ENCODE results near the gene TRABD. TPM values are rescaled to one million over a fixed set of nuclear protein-coding genes. Genes with fewer than 3 reads are reported as not detected.

The TRABD gene
- total and polyA plus RNA-seq, 2 donors: 31.1 to 102 TPM

DNA sequence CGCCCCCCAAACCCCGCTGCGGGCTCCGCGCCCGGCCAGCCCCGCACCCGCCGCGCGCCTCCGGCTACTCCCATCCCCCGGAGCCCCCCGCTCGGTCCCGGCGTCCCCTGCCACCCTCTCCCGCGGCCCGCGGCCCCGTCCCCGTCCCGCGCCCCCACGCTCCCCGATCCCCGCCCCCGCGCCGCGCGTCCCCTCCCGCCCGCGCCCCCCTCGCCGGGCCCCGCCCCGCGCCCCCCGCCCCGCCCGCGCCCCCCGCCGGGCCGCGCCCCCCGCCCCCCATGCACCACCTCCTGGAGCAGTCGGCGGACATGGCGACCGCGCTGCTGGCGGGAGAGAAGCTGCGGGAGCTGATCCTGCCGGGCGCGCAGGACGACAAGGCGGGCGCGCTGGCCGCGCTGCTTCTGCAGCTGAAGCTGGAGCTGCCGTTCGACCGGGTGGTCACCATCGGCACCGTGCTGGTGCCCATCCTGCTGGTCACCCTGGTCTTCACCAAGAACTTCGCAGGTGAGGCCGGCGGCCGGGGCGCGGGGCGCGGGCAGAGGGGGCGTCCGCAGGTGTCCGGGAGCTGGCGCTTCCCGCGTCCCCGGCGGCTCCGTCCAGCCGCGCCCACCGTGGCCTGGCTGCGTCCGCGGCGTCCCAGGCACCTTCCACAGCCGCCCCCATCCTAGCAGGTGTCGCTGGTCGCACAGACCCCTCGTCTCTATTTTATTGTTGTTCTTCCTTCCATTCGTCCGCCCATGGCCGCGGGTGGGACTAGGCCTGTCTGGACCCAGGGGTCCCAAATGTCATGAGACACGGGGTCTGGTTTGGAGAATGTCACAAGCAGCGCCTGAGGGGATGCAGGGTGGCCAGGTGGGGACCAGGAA lies 15.0 kb upstream of the TRABD start, which contains the start of gene PANX2:
Gene PANX2 (plus strand): TSS at position 279 of the 866 bp plus-strand sequence. CDS start 0 bp downstream, at position 279.
- Histone ChIP-seq H3K9me3 (ENCODE audit: control insufficient read depth in 2 of 2, insufficient read depth in 1 of 2, low read length in 1 of 2) (no peaks in the 10 kb centered on the region), H3K27ac (ENCODE audit: low read depth in 1 of 2, low read length in 1 of 2) (no peak within 1 kb of the TSS), H3K36me3 (ENCODE audit: control insufficient read depth in 2 of 2, insufficient read depth in 2 of 2, low read length in 1 of 2) (no peaks in the 10 kb centered on the region), H3K27me3 (ENCODE audit: control insufficient read depth in 2 of 2, insufficient read depth in 1 of 2, low read length in 1 of 2) (peaks cover 35 to 72% of the 10 kb centered on the region in 2 donors), H3K4me1 (ENCODE audit: control insufficient read depth in 2 of 2, insufficient read depth in 2 of 2, low read length in 2 of 2) (peaks cover 0 to 11% of the 10 kb centered on the region in 2 donors), H3K4me3 (ENCODE audit: low read length in 2 of 2) (peak within 1 kb of the TSS in 1 of 2 donors; percentile 51)
- no peak for DNase-seq (ENCODE audit: low read depth in 6 of 9, low spot score in 9 of 9)
- WGBS: 25% methylated on average over 101 of the region's 105 CpGs

DNA sequence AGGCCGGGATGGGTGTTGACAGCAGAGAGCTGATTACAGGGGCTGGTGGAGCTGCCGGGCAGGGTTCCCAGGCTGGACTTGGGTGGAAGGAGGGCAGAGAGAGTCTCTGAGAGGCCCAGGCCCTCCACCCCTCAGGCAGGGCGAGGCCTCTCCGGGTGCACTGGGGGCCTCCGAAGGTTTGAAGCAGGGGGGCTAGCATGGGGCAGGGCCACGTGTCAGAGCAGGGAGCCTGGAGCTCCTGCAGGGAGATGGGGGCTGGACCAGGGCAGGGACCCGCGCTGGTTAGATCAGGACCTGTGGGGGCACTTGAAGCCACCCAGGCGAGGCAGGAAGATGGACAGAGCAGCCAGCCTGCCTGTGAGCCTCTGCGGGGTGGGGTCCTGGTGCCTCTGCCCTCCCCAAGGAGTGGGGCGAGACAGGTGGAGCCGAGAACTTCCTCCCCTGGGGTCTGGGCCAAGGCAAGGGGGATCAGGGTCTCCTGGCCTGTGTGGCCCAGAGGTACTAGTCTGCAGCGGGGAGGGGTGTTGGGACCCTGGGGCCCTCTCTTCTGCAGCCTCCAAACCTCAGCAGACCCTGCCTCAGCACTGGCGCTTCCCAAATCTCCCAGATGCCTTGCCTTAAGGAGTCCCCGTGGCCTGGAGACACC lies 14.3 kb upstream of the TRABD start:
- DNase-seq (ENCODE audit: low read depth in 6 of 9, low spot score in 9 of 9): no peak
- Histone ChIP-seq H3K4me1 (ENCODE audit: control insufficient read depth in 2 of 2, insufficient read depth in 2 of 2, low read length in 2 of 2) (peaks cover 0 to 11% of the 10 kb centered on the region in 2 donors), H3K27ac (ENCODE audit: low read depth in 1 of 2, low read length in 1 of 2) (no peak overlapping the region), H3K27me3 (ENCODE audit: control insufficient read depth in 2 of 2, insufficient read depth in 1 of 2, low read length in 1 of 2) (peaks cover 35 to 76% of the 10 kb centered on the region in 2 donors), H3K36me3 (ENCODE audit: control insufficient read depth in 2 of 2, insufficient read depth in 2 of 2, low read length in 1 of 2) (no peaks in the 10 kb centered on the region), H3K4me3 (ENCODE audit: low read length in 2 of 2) (no peak overlapping the region), H3K9me3 (ENCODE audit: control insufficient read depth in 2 of 2, insufficient read depth in 1 of 2, low read length in 1 of 2) (no peaks in the 10 kb centered on the region)
- WGBS: 96% methylated on average over 15 of the region's 15 CpGs

DNA sequence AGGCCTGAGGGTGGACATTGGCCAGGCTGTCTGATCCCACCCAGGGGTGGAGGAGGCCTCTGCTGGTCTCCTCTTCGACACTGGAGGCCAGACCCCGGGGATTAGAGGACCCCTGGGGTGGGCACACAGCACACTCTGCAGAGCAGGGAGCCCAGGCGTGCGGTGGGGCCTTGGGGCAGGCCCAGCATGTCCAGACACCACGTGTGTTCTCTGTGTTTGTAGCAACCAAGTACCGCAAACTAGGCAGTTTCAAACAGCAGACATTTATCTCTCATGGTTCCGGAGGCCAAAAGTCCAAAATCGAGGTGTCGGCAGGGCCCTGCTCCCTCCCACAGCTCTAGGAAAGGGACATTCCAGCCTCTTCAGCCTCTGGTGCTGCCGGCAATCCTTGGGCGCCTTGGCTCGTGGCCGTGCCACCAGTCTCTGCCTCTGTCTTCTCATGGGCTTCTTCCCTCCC lies 13.7 kb upstream of the TRABD start:
- Histone ChIP-seq H3K36me3 (ENCODE audit: control insufficient read depth in 2 of 2, insufficient read depth in 2 of 2, low read length in 1 of 2) (no peaks in the 10 kb centered on the region), H3K9me3 (ENCODE audit: control insufficient read depth in 2 of 2, insufficient read depth in 1 of 2, low read length in 1 of 2) (no peaks in the 10 kb centered on the region), H3K4me1 (ENCODE audit: control insufficient read depth in 2 of 2, insufficient read depth in 2 of 2, low read length in 2 of 2) (peaks cover 0 to 11% of the 10 kb centered on the region in 2 donors), H3K4me3 (ENCODE audit: low read length in 2 of 2) (no peak overlapping the region), H3K27ac (ENCODE audit: low read depth in 1 of 2, low read length in 1 of 2) (no peak overlapping the region), H3K27me3 (ENCODE audit: control insufficient read depth in 2 of 2, insufficient read depth in 1 of 2, low read length in 1 of 2) (peaks cover 35 to 81% of the 10 kb centered on the region in 2 donors)
- DNase-seq (ENCODE audit: low read depth in 6 of 9, low spot score in 9 of 9): no peak
- WGBS: 86% methylated on average over 13 of the region's 13 CpGs

DNA sequence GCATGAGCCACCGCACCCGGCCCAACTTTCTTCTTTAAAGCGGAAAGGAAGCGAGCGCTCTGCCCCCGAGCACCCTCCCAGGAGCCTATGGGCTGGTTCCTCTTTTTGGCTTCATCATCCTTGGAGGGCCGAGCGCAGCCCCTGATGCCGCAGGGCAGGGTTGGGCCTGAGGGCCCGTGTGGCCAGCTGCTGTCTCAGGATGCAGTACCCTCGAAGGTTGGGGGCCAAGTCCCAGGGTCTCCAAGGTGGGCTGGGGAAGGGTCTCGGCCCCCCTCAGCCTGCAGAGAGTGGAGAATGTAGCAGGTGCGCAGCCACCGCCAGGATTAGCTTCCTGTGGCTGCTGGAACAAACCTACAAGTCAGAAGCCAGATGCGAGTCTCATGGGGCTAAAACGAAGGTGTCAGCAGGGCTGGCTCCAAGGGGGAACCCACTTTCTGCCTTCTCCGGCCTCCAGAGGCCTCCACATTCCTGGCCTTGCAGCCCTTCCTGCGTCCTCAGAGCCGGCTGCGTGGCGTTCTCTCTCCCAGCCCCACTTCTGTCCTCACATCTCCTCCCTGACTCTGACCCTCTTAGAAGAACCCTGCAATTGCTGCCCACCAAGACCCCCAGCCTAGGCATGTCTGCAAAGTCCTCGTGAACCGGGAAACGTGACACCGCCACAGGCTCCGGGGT lies 12.3 kb upstream of the TRABD start:
- no peaks in the 10 kb centered on the region for H3K9me3 ChIP-seq (ENCODE audit: control insufficient read depth in 2 of 2, insufficient read depth in 1 of 2, low read length in 1 of 2)
- H3K27me3 ChIP-seq (ENCODE audit: control insufficient read depth in 2 of 2, insufficient read depth in 1 of 2, low read length in 1 of 2): peaks cover 34 to 80% of the 10 kb centered on the region in 2 donors
- no peak overlapping the region for H3K4me3 ChIP-seq (ENCODE audit: low read length in 2 of 2)
- peak in 1 of 9 donors; percentile 60 for DNase-seq (ENCODE audit: low read depth in 6 of 9, low spot score in 9 of 9)
- H3K27ac ChIP-seq (ENCODE audit: low read depth in 1 of 2, low read length in 1 of 2): peak overlapping the region in 1 of 2 donors; percentile 36
- peaks cover 0 to 11% of the 10 kb centered on the region in 2 donors for H3K4me1 ChIP-seq (ENCODE audit: control insufficient read depth in 2 of 2, insufficient read depth in 2 of 2, low read length in 2 of 2)
- no peaks in the 10 kb centered on the region for H3K36me3 ChIP-seq (ENCODE audit: control insufficient read depth in 2 of 2, insufficient read depth in 2 of 2, low read length in 1 of 2)
- 24% methylated on average over 26 of the region's 26 CpGs for whole genome bisulfite sequencing

DNA sequence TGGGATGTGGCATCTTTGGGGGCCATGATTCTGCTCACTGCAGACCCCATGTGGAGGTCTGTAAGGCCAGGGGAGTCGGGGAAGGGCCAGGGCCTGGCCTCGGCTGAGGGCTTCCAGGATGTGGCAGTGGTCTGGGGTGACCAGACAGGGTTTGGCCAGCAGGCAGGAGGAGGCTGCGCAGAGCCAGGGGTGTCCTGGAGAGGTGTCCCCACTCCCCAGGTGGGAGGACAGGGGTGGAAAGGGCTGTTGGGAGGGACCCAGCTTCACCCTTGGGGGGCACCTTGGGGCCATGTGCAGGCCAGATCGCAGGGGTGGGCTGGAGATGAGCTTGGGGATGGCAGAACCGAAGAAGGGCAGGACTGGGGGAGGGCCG lies 11.7 kb upstream of the TRABD start:
- WGBS: 97% methylated on average over 6 of the region's 6 CpGs
- Histone ChIP-seq H3K4me3 (ENCODE audit: low read length in 2 of 2) (no peak overlapping the region), H3K36me3 (ENCODE audit: control insufficient read depth in 2 of 2, insufficient read depth in 2 of 2, low read length in 1 of 2) (no peaks in the 10 kb centered on the region), H3K9me3 (ENCODE audit: control insufficient read depth in 2 of 2, insufficient read depth in 1 of 2, low read length in 1 of 2) (no peaks in the 10 kb centered on the region), H3K4me1 (ENCODE audit: control insufficient read depth in 2 of 2, insufficient read depth in 2 of 2, low read length in 2 of 2) (peaks cover 0 to 11% of the 10 kb centered on the region in 2 donors), H3K27ac (ENCODE audit: low read depth in 1 of 2, low read length in 1 of 2) (no peak overlapping the region), H3K27me3 (ENCODE audit: control insufficient read depth in 2 of 2, insufficient read depth in 1 of 2, low read length in 1 of 2) (peaks cover 37 to 80% of the 10 kb centered on the region in 2 donors)
- no peak for DNase-seq (ENCODE audit: low read depth in 6 of 9, low spot score in 9 of 9)

DNA sequence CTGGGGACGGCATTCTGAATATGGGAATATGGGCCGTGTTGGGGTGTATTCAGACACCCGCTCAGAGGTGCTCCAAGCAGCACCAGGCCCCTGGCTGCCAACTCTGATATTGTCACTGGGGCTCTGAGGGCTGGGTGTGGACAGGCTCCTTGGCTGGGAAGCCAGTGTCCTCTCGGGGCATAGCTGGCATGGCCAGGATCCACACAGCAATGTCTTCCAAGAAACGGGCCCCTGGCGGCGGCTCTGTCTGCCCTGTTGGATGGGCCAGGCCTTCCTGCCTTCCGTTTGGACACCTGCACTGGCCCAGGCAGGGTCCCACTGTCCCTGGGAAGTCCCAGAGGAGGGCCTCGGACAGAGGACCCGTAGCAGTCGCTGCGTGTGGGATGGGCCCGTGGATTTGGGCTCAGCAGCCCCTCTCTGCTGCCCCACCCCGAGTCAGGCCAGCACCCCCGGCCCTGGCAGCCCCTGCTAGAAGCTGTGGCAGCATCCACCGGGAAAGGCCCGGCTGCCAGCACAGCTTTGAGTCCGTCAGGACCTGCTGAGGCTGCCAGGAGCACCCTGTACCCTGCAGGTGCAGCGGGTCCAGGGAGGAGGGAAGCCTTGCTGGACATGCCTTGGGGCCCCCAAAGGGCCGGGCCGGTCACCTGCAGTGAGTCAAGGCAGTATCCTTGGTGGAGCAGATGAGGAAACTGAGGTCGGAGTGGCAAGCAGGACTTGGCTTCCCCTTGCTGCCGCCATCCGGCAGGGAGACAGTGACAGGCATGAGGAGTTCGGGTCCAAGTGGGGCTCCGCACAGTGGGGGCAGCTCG lies 11.1 kb upstream of the TRABD start:
- DNase-seq (ENCODE audit: low read depth in 6 of 9, low spot score in 9 of 9): no peak
- H3K9me3 ChIP-seq (ENCODE audit: control insufficient read depth in 2 of 2, insufficient read depth in 1 of 2, low read length in 1 of 2): no peaks in the 10 kb centered on the region
- 92% methylated on average over 27 of the region's 27 CpGs for WGBS
- H3K27me3 ChIP-seq (ENCODE audit: control insufficient read depth in 2 of 2, insufficient read depth in 1 of 2, low read length in 1 of 2): peaks cover 30 to 80% of the 10 kb centered on the region in 2 donors
- no peaks in the 10 kb centered on the region for H3K36me3 ChIP-seq (ENCODE audit: control insufficient read depth in 2 of 2, insufficient read depth in 2 of 2, low read length in 1 of 2)
- no peak overlapping the region for H3K27ac ChIP-seq (ENCODE audit: low read depth in 1 of 2, low read length in 1 of 2)
- H3K4me1 ChIP-seq (ENCODE audit: control insufficient read depth in 2 of 2, insufficient read depth in 2 of 2, low read length in 2 of 2): peaks cover 0 to 11% of the 10 kb centered on the region in 2 donors
- no peak overlapping the region for H3K4me3 ChIP-seq (ENCODE audit: low read length in 2 of 2)

DNA sequence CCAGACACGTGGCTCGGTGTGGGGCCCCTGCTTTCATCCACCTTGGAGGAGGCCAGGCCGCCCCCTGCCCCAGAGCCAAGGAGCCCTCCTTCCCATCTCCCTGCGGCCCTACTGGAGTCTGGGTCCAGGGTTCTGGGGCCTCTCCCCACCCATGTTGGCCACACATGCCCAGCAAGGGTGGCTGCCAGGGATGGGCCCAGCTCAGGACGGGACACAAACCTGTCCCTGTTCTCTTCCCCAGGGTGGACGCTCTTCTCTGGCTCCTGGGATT lies 10.6 kb upstream of the TRABD start:
- H3K9me3 ChIP-seq (ENCODE audit: control insufficient read depth in 2 of 2, insufficient read depth in 1 of 2, low read length in 1 of 2): no peaks in the 10 kb centered on the region
- no peak overlapping the region for H3K4me3 ChIP-seq (ENCODE audit: low read length in 2 of 2)
- H3K27ac ChIP-seq (ENCODE audit: low read depth in 1 of 2, low read length in 1 of 2): no peak overlapping the region
- DNase-seq (ENCODE audit: low read depth in 6 of 9, low spot score in 9 of 9): no peak
- no peaks in the 10 kb centered on the region for H3K36me3 ChIP-seq (ENCODE audit: control insufficient read depth in 2 of 2, insufficient read depth in 2 of 2, low read length in 1 of 2)
- 97% methylated on average over 6 of the region's 6 CpGs for WGBS
- H3K4me1 ChIP-seq (ENCODE audit: control insufficient read depth in 2 of 2, insufficient read depth in 2 of 2, low read length in 2 of 2): peaks cover 0 to 15% of the 10 kb centered on the region in 2 donors
- H3K27me3 ChIP-seq (ENCODE audit: control insufficient read depth in 2 of 2, insufficient read depth in 1 of 2, low read length in 1 of 2): peaks cover 26 to 81% of the 10 kb centered on the region in 2 donors

DNA sequence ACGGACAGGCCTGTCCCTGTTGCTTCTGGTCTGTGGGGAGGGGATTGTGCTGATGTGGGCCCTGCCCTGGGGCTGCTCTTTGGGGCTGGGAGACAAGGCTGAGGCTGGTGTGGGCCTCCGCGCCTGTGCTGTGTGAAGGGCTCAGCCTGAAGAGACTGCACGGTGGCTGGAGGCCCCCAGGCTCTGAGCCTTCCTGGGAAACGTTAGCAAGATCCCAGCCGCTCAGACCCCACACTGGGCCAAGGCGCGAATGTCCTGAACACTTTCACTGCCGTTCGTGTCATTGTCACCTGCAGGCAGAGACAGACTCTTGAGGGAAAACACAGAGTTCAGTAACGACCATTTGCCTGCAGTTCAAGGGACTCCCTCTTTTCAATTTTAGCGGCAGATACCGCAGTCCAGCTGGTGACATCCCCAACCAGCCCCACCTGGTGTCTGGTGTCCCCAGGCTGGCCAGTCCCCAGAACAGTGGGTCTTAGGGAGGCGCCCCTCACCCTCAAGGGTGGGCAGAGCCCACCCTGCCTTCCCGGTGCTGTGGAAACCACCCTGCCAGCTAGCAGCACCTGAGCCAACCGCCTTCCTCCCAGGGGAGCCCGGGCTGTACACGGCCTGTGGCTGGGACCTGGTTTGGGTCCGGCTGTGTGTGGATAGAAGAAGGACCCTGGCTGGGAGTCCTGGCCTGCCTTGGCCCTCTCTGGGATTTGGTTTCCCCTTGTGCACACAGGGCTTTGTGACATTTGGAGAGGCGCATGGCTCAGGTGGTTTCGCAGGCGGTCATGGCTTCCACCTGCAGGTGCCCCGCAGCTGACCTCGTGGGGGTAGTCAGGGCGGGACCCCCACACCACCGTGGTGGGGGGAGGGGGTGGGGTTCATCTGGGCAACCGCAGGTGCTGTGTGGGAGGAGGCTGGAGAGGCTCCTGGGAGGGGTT lies 9.5 kb upstream of the TRABD start:
- Histone ChIP-seq H3K27ac (ENCODE audit: low read depth in 1 of 2, low read length in 1 of 2) (no peak overlapping the region), H3K4me1 (ENCODE audit: control insufficient read depth in 2 of 2, insufficient read depth in 2 of 2, low read length in 2 of 2) (peaks cover 0 to 16% of the 10 kb centered on the region in 2 donors), H3K27me3 (ENCODE audit: control insufficient read depth in 2 of 2, insufficient read depth in 1 of 2, low read length in 1 of 2) (peaks cover 16 to 74% of the 10 kb centered on the region in 2 donors), H3K9me3 (ENCODE audit: control insufficient read depth in 2 of 2, insufficient read depth in 1 of 2, low read length in 1 of 2) (no peaks in the 10 kb centered on the region), H3K36me3 (ENCODE audit: control insufficient read depth in 2 of 2, insufficient read depth in 2 of 2, low read length in 1 of 2) (no peaks in the 10 kb centered on the region), H3K4me3 (ENCODE audit: low read length in 2 of 2) (no peak overlapping the region)
- WGBS: 89% methylated on average over 27 of the region's 27 CpGs
- DNase-seq (ENCODE audit: low read depth in 6 of 9, low spot score in 9 of 9): no peak

Data from thymus (tissue), 11 donors.